NT2/D1 (cell line): Measurements from ENCODE around the gene THBS1.

ENCODE experiments used
- YY1 ChIP-seq: IDR thresholded peaks from 2 replicates; pipeline ENCODE4 v1.6.1; 2011; ENCODE audit not compliant: insufficient read length, insufficient read depth
- ZNF274 ChIP-seq: IDR thresholded peaks from 2 replicates; pipeline ENCODE4 v1.6.1; 2011; ENCODE audit warnings: mild to moderate bottlenecking, low read depth, low read length

GRCh38 chr15:39585389-39585841, 4.5 kb downstream of the THBS1 start:
- TF ChIP-seq ZNF274 (no peak), YY1 (no peak)
